ENCODE results near the gene MYOCD. TPM values are rescaled to one million over a fixed set of nuclear protein-coding genes. Genes with fewer than 3 reads are reported as not detected.

The MYOCD gene
- total and polyA plus RNA-seq, 2 of the 13 experiments (the other 11 are each of a cell fraction or from before 2014, with no cell fraction given): not detected

DNA sequence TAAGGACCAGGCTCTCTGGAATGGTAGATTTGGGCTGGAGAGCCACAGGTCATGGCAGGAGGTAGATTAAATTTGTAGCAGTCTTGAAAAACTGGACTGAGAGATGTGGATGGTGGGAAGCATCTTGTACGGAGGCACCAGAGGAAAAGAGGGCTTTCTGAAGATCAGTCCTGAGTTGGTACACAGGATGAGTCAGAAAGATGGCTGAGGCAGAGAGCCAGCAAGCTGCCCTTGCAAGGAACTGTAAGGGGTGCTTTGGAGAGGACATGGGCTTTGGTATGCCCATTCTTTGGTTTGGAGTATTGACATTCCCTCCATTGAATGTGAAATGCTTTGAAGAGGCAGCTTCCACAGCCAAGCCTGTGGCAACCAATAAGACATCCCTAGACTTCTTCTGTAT is 55.9 kb downstream of the MYOCD start:
- H3K27ac ChIP-seq (ENCODE audit: extremely low read length, insufficient read depth, low read length): no peak overlapping the region
- CTCF ChIA-PET (ENCODE audit: low intra/inter-chr PET ratio, low total read pairs): no interaction called here
- POLR2A ChIA-PET: no interaction called here
- H4K20me1 ChIP-seq (ENCODE audit: insufficient read depth, low read length): no peaks in the 10 kb centered on the region
- intact Hi-C loops (cut with micrococcal nuclease; ENCODE audit: unreplicated experiment): no loop called here
- H3K79me2 ChIP-seq (ENCODE audit: insufficient read depth, low read length): no peaks in the 10 kb centered on the region
- in situ Hi-C loops (cut with HindIII; ENCODE audit: extremely low pct_ligation_motif_present, low pct_unique_long_range_greater_than_20kb): no loop called here
- DNase-seq (ENCODE audit: low spot score) (no peak), FAIRE-seq (no peak), ATAC-seq (no peak)
- no peaks in the 10 kb centered on the region for H3K36me3 ChIP-seq (replicated peaks in 1 of 2; ENCODE audit: control insufficient read depth in 1 of 2, insufficient read depth in 2 of 2, low read length in 2 of 2)
- H3K4me2 ChIP-seq (ENCODE audit: low read depth, low read length): no peak overlapping the region
- H3K9ac ChIP-seq (ENCODE audit: insufficient read depth, low read depth, low read length): no peak overlapping the region
- BruUV-seq (replicated peaks): no TSS peak
- H3K4me1 ChIP-seq (ENCODE audit: insufficient read depth, low read length): no peaks in the 10 kb centered on the region
- no peak overlapping the region for H2AFZ ChIP-seq (ENCODE audit: low read length)
- TF ChIP-seq ZNF274 (CRISPR knock-in tag; IDR thresholded peaks at IDR 0.05) (no peak), SIX1 (CRISPR knock-in tag; IDR thresholded peaks at IDR 0.05; ENCODE audit: borderline replicate concordance) (no peak), ZNF343 (CRISPR knock-in tag; IDR thresholded peaks at IDR 0.05) (no peak), ZNF484 (CRISPR knock-in tag; IDR thresholded peaks at IDR 0.05; ENCODE audit: borderline replicate concordance, low read depth) (no peak), HDAC6 (IDR thresholded peaks at IDR 0.05; ENCODE audit: low read depth, low read length) (no peak), ZNF296 (CRISPR knock-in tag; conservative IDR thresholded peaks at IDR 0.05) (no peak), MED13 (CRISPR knock-in tag; IDR thresholded peaks at IDR 0.05) (no peak), GABPB1 (CRISPR knock-in tag; IDR thresholded peaks at IDR 0.05) (no peak)
- TF ChIP-seq, protein P1, sequence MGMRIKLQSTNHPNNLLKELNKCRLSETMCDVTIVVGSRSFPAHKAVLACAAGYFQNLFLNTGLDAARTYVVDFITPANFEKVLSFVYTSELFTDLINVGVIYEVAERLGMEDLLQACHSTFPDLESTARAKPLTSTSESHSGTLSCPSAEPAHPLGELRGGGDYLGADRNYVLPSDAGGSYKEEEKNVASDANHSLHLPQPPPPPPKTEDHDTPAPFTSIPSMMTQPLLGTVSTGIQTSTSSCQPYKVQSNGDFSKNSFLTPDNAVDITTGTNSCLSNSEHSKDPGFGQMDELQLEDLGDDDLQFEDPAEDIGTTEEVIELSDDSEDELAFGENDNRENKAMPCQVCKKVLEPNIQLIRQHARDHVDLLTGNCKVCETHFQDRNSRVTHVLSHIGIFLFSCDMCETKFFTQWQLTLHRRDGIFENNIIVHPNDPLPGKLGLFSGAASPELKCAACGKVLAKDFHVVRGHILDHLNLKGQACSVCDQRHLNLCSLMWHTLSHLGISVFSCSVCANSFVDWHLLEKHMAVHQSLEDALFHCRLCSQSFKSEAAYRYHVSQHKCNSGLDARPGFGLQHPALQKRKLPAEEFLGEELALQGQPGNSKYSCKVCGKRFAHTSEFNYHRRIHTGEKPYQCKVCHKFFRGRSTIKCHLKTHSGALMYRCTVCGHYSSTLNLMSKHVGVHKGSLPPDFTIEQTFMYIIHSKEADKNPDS (CRISPR knock-in tag; IDR thresholded peaks at IDR 0.05): no peak
- TF ChIP-seq, protein P2, sequence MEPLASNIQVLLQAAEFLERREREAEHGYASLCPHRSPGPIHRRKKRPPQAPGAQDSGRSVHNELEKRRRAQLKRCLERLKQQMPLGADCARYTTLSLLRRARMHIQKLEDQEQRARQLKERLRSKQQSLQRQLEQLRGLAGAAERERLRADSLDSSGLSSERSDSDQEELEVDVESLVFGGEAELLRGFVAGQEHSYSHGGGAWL (CRISPR knock-in tag; IDR thresholded peaks at IDR 0.05): no peak
- TF ChIP-seq, protein P3, sequence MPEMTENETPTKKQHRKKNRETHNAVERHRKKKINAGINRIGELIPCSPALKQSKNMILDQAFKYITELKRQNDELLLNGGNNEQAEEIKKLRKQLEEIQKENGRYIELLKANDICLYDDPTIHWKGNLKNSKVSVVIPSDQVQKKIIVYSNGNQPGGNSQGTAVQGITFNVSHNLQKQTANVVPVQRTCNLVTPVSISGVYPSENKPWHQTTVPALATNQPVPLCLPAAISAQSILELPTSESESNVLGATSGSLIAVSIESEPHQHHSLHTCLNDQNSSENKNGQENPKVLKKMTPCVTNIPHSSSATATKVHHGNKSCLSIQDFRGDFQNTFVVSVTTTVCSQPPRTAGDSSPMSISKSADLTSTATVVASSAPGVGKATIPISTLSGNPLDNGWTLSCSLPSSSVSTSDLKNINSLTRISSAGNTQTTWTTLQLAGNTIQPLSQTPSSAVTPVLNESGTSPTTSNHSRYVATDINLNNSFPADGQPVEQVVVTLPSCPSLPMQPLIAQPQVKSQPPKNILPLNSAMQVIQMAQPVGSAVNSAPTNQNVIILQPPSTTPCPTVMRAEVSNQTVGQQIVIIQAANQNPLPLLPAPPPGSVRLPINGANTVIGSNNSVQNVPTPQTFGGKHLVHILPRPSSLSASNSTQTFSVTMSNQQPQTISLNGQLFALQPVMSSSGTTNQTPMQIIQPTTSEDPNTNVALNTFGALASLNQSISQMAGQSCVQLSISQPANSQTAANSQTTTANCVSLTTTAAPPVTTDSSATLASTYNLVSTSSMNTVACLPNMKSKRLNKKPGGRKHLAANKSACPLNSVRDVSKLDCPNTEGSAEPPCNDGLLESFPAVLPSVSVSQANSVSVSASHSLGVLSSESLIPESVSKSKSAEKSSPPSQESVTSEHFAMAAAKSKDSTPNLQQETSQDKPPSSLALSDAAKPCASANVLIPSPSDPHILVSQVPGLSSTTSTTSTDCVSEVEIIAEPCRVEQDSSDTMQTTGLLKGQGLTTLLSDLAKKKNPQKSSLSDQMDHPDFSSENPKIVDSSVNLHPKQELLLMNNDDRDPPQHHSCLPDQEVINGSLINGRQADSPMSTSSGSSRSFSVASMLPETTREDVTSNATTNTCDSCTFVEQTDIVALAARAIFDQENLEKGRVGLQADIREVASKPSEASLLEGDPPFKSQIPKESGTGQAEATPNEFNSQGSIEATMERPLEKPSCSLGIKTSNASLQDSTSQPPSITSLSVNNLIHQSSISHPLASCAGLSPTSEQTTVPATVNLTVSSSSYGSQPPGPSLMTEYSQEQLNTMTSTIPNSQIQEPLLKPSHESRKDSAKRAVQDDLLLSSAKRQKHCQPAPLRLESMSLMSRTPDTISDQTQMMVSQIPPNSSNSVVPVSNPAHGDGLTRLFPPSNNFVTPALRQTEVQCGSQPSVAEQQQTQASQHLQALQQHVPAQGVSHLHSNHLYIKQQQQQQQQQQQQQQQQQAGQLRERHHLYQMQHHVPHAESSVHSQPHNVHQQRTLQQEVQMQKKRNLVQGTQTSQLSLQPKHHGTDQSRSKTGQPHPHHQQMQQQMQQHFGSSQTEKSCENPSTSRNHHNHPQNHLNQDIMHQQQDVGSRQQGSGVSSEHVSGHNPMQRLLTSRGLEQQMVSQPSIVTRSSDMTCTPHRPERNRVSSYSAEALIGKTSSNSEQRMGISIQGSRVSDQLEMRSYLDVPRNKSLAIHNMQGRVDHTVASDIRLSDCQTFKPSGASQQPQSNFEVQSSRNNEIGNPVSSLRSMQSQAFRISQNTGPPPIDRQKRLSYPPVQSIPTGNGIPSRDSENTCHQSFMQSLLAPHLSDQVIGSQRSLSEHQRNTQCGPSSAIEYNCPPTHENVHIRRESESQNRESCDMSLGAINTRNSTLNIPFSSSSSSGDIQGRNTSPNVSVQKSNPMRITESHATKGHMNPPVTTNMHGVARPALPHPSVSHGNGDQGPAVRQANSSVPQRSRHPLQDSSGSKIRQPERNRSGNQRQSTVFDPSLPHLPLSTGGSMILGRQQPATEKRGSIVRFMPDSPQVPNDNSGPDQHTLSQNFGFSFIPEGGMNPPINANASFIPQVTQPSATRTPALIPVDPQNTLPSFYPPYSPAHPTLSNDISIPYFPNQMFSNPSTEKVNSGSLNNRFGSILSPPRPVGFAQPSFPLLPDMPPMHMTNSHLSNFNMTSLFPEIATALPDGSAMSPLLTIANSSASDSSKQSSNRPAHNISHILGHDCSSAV (CRISPR knock-in tag; IDR thresholded peaks at IDR 0.05; ENCODE audit: borderline replicate concordance): no peak
- no peaks in the 10 kb centered on the region for H3K9me3 ChIP-seq (ENCODE audit: low read length)
- 40% methylated on average over 1 of the region's 1 CpG for WGBS (ENCODE audit: low lambda C conversion rate)
- H3K27me3 ChIP-seq (ENCODE audit: control insufficient read depth in 1 of 2, insufficient read depth in 2 of 2, low read length in 2 of 2): no peaks in the 10 kb centered on the region
- no peak overlapping the region for H3K4me3 ChIP-seq (replicated peaks in 1 of 3; ENCODE audit: insufficient read depth in 1 of 3, low read depth in 2 of 3, low read length in 3 of 3)

All from HepG2 (cell line).